ENCODE results near the gene MIER1.

Gene MIER1

DNA sequence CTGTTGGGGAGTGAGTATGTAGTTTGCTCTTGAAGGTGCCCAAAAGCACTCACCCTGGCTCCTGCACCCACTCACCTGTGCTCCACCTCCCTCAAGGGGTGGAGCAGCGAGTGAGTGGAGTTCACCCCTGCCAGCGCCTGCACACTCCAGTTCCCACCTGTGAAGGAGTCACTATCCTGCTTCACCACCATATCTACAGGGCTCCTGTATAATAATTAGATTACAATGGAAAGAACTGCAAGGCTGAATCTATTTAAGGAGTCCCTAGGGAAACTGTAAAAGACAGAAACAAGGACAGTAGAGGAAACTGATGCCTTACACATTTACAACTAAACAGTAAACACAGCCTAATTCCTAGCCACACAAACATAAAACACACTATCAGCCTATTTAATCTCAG, 4.2 kb upstream of the MIER1 start:
- Histone ChIP-seq H3K4me1 (ENCODE audit: control insufficient read depth, insufficient read depth, low read length, poor library complexity, severe bottlenecking) (peaks cover 5% of the 10 kb centered on the region), H3K36me3 (ENCODE audit: control insufficient read depth, insufficient read depth, low read length) (no peaks in the 10 kb centered on the region), H3K27me3 (replicated peaks; ENCODE audit: control insufficient read depth, insufficient read depth, low read length, poor library complexity, severe bottlenecking) (no peaks in the 10 kb centered on the region), H3K4me3 (ENCODE audit: insufficient read depth, low read depth, low read length, poor library complexity, severe bottlenecking) (no peak overlapping the region), H3K27ac (ENCODE audit: insufficient read depth, low read length, poor library complexity, severe bottlenecking) (no peak overlapping the region), H3K9me3 (ENCODE audit: control insufficient read depth, low read length) (no peaks in the 10 kb centered on the region)
- no peak for DNase-seq

DNA sequence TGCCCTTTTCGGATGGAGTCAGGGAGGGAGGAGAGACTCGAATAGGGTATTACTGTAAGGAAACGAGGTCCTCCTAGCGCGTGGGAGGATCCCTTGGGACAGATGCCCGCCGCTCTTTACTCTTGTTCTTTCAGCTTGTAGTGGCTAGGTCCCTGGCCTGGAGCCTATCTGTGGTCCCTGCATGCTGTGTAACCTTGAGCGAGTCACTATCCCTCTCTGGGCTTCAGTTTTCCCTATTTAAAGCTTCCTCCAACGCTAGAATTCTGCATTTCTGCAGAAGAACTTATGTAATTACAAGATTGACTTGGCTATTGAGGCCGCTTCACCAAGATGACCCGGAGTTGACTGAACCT, 744 bp downstream of the MIER1 start:
- no peaks in the 10 kb centered on the region for H3K27me3 ChIP-seq (replicated peaks; ENCODE audit: control insufficient read depth, insufficient read depth, low read length, poor library complexity, severe bottlenecking)
- H3K4me3 ChIP-seq (ENCODE audit: insufficient read depth, low read depth, low read length, poor library complexity, severe bottlenecking): peak overlapping the region; percentile 87
- DNase-seq: no peak
- H3K36me3 ChIP-seq (ENCODE audit: control insufficient read depth, insufficient read depth, low read length): no peaks in the 10 kb centered on the region
- H3K4me1 ChIP-seq (ENCODE audit: control insufficient read depth, insufficient read depth, low read length, poor library complexity, severe bottlenecking): peaks cover 10% of the 10 kb centered on the region
- no peaks in the 10 kb centered on the region for H3K9me3 ChIP-seq (ENCODE audit: control insufficient read depth, low read length)
- peak overlapping the region; percentile 97 for H3K27ac ChIP-seq (ENCODE audit: insufficient read depth, low read length, poor library complexity, severe bottlenecking)

GRCh38 chr1:66925944-66926343, 1.2 kb downstream of the MIER1 start:
- peak overlapping the region; percentile 87 for H3K4me3 ChIP-seq (ENCODE audit: insufficient read depth, low read depth, low read length, poor library complexity, severe bottlenecking)
- H3K36me3 ChIP-seq (ENCODE audit: control insufficient read depth, insufficient read depth, low read length): no peaks in the 10 kb centered on the region
- H3K4me1 ChIP-seq (ENCODE audit: control insufficient read depth, insufficient read depth, low read length, poor library complexity, severe bottlenecking): peaks cover 10% of the 10 kb centered on the region
- no peaks in the 10 kb centered on the region for H3K27me3 ChIP-seq (replicated peaks; ENCODE audit: control insufficient read depth, insufficient read depth, low read length, poor library complexity, severe bottlenecking)
- no peak for DNase-seq
- H3K9me3 ChIP-seq (ENCODE audit: control insufficient read depth, low read length): no peaks in the 10 kb centered on the region
- peak overlapping the region; percentile 97 for H3K27ac ChIP-seq (ENCODE audit: insufficient read depth, low read length, poor library complexity, severe bottlenecking)

DNA sequence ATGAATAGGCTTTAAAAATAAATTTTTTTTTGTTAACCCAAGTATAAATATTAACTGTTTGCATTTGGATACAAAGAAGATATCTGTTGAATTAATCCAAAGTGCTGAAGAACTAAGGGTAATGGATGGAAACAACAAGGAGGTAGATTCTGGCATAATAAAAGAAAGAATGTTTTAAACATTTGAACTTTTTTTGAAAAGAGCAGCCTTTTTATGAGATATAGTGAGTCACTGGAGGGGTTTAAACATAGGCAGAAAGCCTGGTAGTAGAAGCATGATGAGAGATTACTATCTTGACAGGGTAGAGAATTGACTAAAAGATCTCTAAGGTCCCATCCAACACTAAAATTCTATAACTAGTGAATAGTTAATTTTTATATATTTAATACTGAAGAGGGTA, 2.7 kb downstream of the MIER1 start:
- H3K36me3 ChIP-seq (ENCODE audit: control insufficient read depth, insufficient read depth, low read length): no peaks in the 10 kb centered on the region
- no peaks in the 10 kb centered on the region for H3K9me3 ChIP-seq (ENCODE audit: control insufficient read depth, low read length)
- H3K4me3 ChIP-seq (ENCODE audit: insufficient read depth, low read depth, low read length, poor library complexity, severe bottlenecking): no peak overlapping the region
- no peaks in the 10 kb centered on the region for H3K27me3 ChIP-seq (replicated peaks; ENCODE audit: control insufficient read depth, insufficient read depth, low read length, poor library complexity, severe bottlenecking)
- H3K4me1 ChIP-seq (ENCODE audit: control insufficient read depth, insufficient read depth, low read length, poor library complexity, severe bottlenecking): peaks cover 13% of the 10 kb centered on the region
- DNase-seq: no peak
- no peak overlapping the region for H3K27ac ChIP-seq (ENCODE audit: insufficient read depth, low read length, poor library complexity, severe bottlenecking)

DNA sequence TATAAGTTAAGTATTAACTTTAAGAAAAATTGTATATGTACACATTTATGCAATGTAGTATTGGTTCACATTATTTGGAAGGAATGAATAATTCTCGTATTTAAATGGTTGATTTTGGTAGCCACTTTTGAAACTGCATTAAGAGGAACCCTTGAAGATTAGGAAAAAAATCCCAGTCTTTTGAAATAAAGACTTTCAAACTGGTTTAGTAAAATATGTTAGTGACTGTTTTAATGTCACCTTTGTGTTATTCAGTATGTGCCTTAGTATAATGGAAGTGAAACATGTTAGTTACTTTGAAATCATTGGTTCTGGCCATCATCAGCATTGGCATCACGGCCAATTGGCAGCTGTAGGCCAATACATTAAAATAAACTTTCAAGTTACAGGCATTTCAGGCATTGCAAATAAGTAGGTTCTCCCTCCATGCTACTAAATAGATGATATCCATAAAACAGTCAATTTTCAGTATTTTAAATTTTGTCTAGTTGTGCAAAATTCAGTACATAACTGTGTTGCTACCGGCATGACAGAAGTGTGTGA, 4.4 kb downstream of the MIER1 start:
- DNase-seq: no peak
- no peaks in the 10 kb centered on the region for H3K9me3 ChIP-seq (ENCODE audit: control insufficient read depth, low read length)
- H3K4me3 ChIP-seq (ENCODE audit: insufficient read depth, low read depth, low read length, poor library complexity, severe bottlenecking): peak overlapping the region; percentile 94
- peak overlapping the region; percentile 96 for H3K27ac ChIP-seq (ENCODE audit: insufficient read depth, low read length, poor library complexity, severe bottlenecking)
- H3K36me3 ChIP-seq (ENCODE audit: control insufficient read depth, insufficient read depth, low read length): no peaks in the 10 kb centered on the region
- H3K4me1 ChIP-seq (ENCODE audit: control insufficient read depth, insufficient read depth, low read length, poor library complexity, severe bottlenecking): peaks cover 12% of the 10 kb centered on the region
- no peaks in the 10 kb centered on the region for H3K27me3 ChIP-seq (replicated peaks; ENCODE audit: control insufficient read depth, insufficient read depth, low read length, poor library complexity, severe bottlenecking)

GRCh38 chr1:66929691-66929998, 4.9 kb downstream of the MIER1 start:
- peak overlapping the region; percentile 96 for H3K27ac ChIP-seq (ENCODE audit: insufficient read depth, low read length, poor library complexity, severe bottlenecking)
- no peaks in the 10 kb centered on the region for H3K36me3 ChIP-seq (ENCODE audit: control insufficient read depth, insufficient read depth, low read length)
- no peaks in the 10 kb centered on the region for H3K9me3 ChIP-seq (ENCODE audit: control insufficient read depth, low read length)
- H3K4me1 ChIP-seq (ENCODE audit: control insufficient read depth, insufficient read depth, low read length, poor library complexity, severe bottlenecking): peaks cover 15% of the 10 kb centered on the region
- no peak for DNase-seq
- no peaks in the 10 kb centered on the region for H3K27me3 ChIP-seq (replicated peaks; ENCODE audit: control insufficient read depth, insufficient read depth, low read length, poor library complexity, severe bottlenecking)
- peak overlapping the region; percentile 94 for H3K4me3 ChIP-seq (ENCODE audit: insufficient read depth, low read depth, low read length, poor library complexity, severe bottlenecking)

GRCh38 chr1:66929999-66930822, 5.4 kb downstream of the MIER1 start:
- no peaks in the 10 kb centered on the region for H3K36me3 ChIP-seq (ENCODE audit: control insufficient read depth, insufficient read depth, low read length)
- peak; percentile 90 to 91 (median 91) for DNase-seq
- H3K9me3 ChIP-seq (ENCODE audit: control insufficient read depth, low read length): no peaks in the 10 kb centered on the region
- no peaks in the 10 kb centered on the region for H3K27me3 ChIP-seq (replicated peaks; ENCODE audit: control insufficient read depth, insufficient read depth, low read length, poor library complexity, severe bottlenecking)
- peak overlapping the region; percentile 96 for H3K27ac ChIP-seq (ENCODE audit: insufficient read depth, low read length, poor library complexity, severe bottlenecking)
- peak overlapping the region; percentile 94 for H3K4me3 ChIP-seq (ENCODE audit: insufficient read depth, low read depth, low read length, poor library complexity, severe bottlenecking)
- peaks cover 21% of the 10 kb centered on the region for H3K4me1 ChIP-seq (ENCODE audit: control insufficient read depth, insufficient read depth, low read length, poor library complexity, severe bottlenecking)

DNA sequence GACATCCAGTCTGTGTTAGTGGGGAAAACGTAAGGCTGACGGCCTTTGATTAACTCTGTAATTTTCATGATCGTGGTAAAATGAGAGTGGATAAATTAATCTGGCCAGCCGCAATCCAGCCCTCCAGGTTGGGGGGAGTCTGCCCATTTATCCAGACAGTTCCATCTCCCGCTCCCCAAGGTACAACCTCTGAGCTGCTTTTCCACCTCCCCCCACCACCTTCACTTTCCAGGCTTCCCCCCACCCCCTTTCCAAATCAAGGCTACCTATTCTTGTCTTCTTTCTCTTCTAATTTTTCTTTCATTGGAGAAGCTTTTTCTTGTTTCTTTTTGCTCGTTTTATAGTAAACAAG, 6.0 kb downstream of the MIER1 start:
- Histone ChIP-seq H3K4me3 (ENCODE audit: insufficient read depth, low read depth, low read length, poor library complexity, severe bottlenecking) (peak overlapping the region; percentile 94), H3K36me3 (ENCODE audit: control insufficient read depth, insufficient read depth, low read length) (no peaks in the 10 kb centered on the region), H3K27ac (ENCODE audit: insufficient read depth, low read length, poor library complexity, severe bottlenecking) (peak overlapping the region; percentile 96), H3K27me3 (replicated peaks; ENCODE audit: control insufficient read depth, insufficient read depth, low read length, poor library complexity, severe bottlenecking) (no peaks in the 10 kb centered on the region), H3K4me1 (ENCODE audit: control insufficient read depth, insufficient read depth, low read length, poor library complexity, severe bottlenecking) (peaks cover 21% of the 10 kb centered on the region), H3K9me3 (ENCODE audit: control insufficient read depth, low read length) (no peaks in the 10 kb centered on the region)
- no peak for DNase-seq

GRCh38 chr1:66931590-66931989, 6.8 kb downstream of the MIER1 start:
- peaks cover 18% of the 10 kb centered on the region for H3K4me1 ChIP-seq (ENCODE audit: control insufficient read depth, insufficient read depth, low read length, poor library complexity, severe bottlenecking)
- DNase-seq: no peak
- peak overlapping the region; percentile 94 for H3K4me3 ChIP-seq (ENCODE audit: insufficient read depth, low read depth, low read length, poor library complexity, severe bottlenecking)
- peak overlapping the region; percentile 96 for H3K27ac ChIP-seq (ENCODE audit: insufficient read depth, low read length, poor library complexity, severe bottlenecking)
- no peaks in the 10 kb centered on the region for H3K27me3 ChIP-seq (replicated peaks; ENCODE audit: control insufficient read depth, insufficient read depth, low read length, poor library complexity, severe bottlenecking)
- no peaks in the 10 kb centered on the region for H3K36me3 ChIP-seq (ENCODE audit: control insufficient read depth, insufficient read depth, low read length)
- H3K9me3 ChIP-seq (ENCODE audit: control insufficient read depth, low read length): no peaks in the 10 kb centered on the region

- no peaks in the 10 kb centered on the region for H3K27me3 ChIP-seq (replicated peaks; ENCODE audit: control insufficient read depth, insufficient read depth, low read length, poor library complexity, severe bottlenecking)
- DNase-seq: no peak
- peaks cover 20% of the 10 kb centered on the region for H3K4me1 ChIP-seq (ENCODE audit: control insufficient read depth, insufficient read depth, low read length, poor library complexity, severe bottlenecking)
- no peaks in the 10 kb centered on the region for H3K36me3 ChIP-seq (ENCODE audit: control insufficient read depth, insufficient read depth, low read length)
- H3K9me3 ChIP-seq (ENCODE audit: control insufficient read depth, low read length): no peaks in the 10 kb centered on the region
- H3K4me3 ChIP-seq (ENCODE audit: insufficient read depth, low read depth, low read length, poor library complexity, severe bottlenecking): no peak overlapping the region
- H3K27ac ChIP-seq (ENCODE audit: insufficient read depth, low read length, poor library complexity, severe bottlenecking): peak overlapping the region; percentile 8
Measured at GRCh38 chr1:66932291-66932690, 7.5 kb downstream of the MIER1 start.

All from effector memory CD4-positive, alpha-beta T cell (primary cell).